SK-N-MC (cell line): ENCODE data around the gene KEAP1.
A peak's percentile ranks its signal among the peaks of the same experiment; 100 is the strongest.
"Not testable (repeated sequence)": the region's sequence is repeated elsewhere in the genome, so short reads cannot be mapped to it uniquely, and the experiment has no call there.

ENCODE experiments used
- DNase-seq: peaks from one replicate; pipeline ENCODE4 v3.0.0-alpha.2; 2011; ENCODE audit warnings: low read depth, low spot score
- H3K27ac ChIP-seq: fragments of 200-600 bp; sonication (generic); 2 replicates; pipeline ENCODE4 v1.5.1; 2016; ENCODE audit warnings: mixed run types
- H3K36me3 ChIP-seq: fragments of 200-600 bp; sonication (generic); 2 replicates; pipeline ENCODE4 v1.6.1; 2017; ENCODE audit warnings: antibody characterized with exemption, low read length, mixed read lengths; ENCODE audit not compliant: insufficient read depth
- H3K4me3 ChIP-seq: fragments of 200-600 bp; sonication (generic); 2 replicates; pipeline ENCODE4 v1.5.1; 2016
- H3K9ac ChIP-seq: fragments of 200-600 bp; sonication (generic); 2 replicates; pipeline ENCODE4 v1.8.0; 2017; ENCODE audit warnings: mixed run types, mixed read lengths; ENCODE audit not compliant: insufficient read length
- H3K9me3 ChIP-seq: fragments of 200-600 bp; sonication (generic); 2 replicates; pipeline ENCODE4 v1.6.1; 2017; ENCODE audit warnings: low read depth, mild to moderate bottlenecking, antibody characterized with exemption, low read length, moderate library complexity, mixed read lengths
- EZH2 ChIP-seq: fragments of 200-600 bp; sonication (generic); IDR thresholded peaks from one replicate; pipeline ENCODE4 v1.6.1; 2017; ENCODE audit warnings: antibody characterized with exemption
- FOXP2 ChIP-seq: optimal IDR thresholded peaks from 2 replicates; pipeline ENCODE3; 2011; ENCODE audit warnings: mild to moderate bottlenecking, moderate library complexity; ENCODE audit not compliant: insufficient read depth; ENCODE audit errors: extremely low read length, control extremely low read depth
- POLR2AphosphoS5 ChIP-seq: IDR thresholded peaks from 2 replicates; pipeline ENCODE4 v1.6.1; 2012; ENCODE audit warnings: mild to moderate bottlenecking, low read depth, low read length, borderline replicate concordance

Gene KEAP1

DNA sequence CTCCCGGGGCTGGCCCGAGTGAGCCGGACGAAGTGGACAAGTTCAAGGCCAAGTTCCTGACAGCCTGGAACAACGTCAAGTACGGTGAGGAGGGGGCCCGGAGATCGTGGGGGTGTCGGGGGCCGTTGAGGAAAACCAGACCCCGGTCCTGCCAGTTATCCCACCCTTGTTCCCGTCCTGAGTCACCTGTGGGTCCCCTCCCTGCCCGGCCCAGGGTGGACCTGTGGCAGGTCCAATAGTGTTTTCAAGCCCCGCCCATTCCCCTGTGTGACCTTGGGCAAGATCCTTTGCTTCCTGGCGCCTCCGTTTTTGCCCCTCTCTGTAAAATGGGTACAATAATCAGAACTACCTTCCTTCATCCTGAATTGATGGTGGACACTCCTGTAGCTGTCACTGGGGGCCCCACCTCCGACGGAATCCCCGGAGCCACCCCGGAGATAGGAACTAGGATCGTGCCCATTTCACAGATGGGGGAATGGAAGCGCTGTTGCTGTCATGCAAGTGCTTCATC, 41.1 kb upstream of the KEAP1 start:
- TF ChIP-seq FOXP2 (no peak), POLR2AphosphoS5 (no peak), EZH2 (no peak)
- H3K27ac ChIP-seq = no peak overlapping the region
- H3K9me3 ChIP-seq = no peaks in the 10 kb centered on the region
- no peak for DNase-seq
- no peaks in the 10 kb centered on the region; the same call in 1 of the 2 replicates for H3K36me3 ChIP-seq
- peak overlapping the region; percentile 88 for H3K9ac ChIP-seq
- peak overlapping the region; percentile 82 for H3K4me3 ChIP-seq

DNA sequence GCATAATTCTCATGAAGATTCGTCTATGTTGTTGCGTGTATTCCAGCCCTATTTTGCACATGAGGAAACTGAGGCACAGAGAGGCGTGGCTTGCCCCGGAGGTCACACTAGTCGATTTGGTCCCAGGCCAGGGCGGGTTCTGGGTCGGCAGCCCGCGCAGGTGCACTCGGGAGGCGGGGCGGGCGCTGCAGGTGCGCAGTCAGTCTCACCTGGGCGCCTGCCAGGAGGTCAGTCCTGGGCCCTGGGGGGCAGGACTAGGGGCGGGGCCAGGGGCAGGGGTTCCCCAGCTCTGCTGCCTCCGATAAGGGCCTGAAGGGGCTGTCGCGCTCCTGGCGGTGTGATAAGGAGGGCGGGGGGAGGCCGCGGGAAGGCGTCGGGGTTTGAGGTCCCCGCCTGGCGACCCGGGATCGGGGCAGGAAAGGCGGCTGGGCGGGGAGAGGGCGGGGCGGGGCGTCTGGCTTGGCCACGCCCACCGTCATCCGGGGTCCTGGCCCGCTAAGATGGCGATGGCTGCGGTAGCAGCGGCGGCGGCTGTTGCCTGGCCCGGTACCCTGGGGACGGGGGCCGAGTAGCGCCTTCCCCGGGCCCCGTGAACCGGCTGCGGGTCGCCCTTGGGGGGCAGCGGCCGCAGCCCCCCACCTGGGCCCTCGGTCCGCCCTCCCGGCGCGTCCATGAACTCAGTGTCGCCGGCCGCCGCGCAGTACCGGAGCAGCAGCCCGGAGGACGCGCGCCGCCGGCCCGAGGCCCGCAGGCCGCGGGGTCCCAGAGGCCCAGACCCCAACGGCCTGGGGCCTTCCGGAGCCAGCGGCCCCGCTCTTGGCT, 40.5 kb upstream of the KEAP1 start, which contains the start of gene ATG4D:
Gene ATG4D, plus strand, starts transcription at position 485 of the 822 bp plus-strand sequence. Its CDS starts 187 bp downstream, at position 672.
- TF ChIP-seq FOXP2 (no peak), EZH2 (no peak), POLR2AphosphoS5 (peak; percentile 77)
- H3K9ac ChIP-seq = peak within 1 kb of the TSS; percentile 88
- no peak for DNase-seq
- H3K9me3 ChIP-seq = no peaks in the 10 kb centered on the region
- peak within 1 kb of the TSS; percentile 82 for H3K4me3 ChIP-seq
- H3K36me3 ChIP-seq = no peaks in the 10 kb centered on the region; the same call in 1 of the 2 replicates
- no peak within 1 kb of the TSS for H3K27ac ChIP-seq

DNA sequence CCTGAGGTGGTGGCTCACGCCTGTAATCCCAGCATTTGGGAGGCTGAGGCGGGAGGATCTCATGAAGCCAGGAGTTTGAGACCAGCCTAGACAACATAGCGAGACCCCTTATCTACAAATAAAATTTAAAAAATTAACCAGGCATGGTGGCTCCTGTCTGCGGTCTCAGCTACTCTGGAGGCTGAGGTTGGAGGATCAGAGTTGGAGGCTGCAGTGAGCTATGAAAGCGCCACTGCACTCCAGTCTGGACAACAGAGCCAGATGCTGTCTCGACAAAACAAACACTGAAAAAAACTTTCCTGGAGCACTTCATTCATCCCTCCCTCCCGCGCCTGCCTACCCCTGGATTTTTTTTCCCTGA, 39.9 kb upstream of the KEAP1 start:
- no peaks in the 10 kb centered on the region; the same call in 1 of the 2 replicates for H3K36me3 ChIP-seq
- H3K9ac ChIP-seq = no peak overlapping the region
- no peaks in the 10 kb centered on the region for H3K9me3 ChIP-seq
- DNase-seq = no peak
- no peak overlapping the region for H3K27ac ChIP-seq
- TF ChIP-seq FOXP2 = no peak
- no peak for TF ChIP-seq POLR2AphosphoS5
- H3K4me3 ChIP-seq = peak overlapping the region; percentile 82

DNA sequence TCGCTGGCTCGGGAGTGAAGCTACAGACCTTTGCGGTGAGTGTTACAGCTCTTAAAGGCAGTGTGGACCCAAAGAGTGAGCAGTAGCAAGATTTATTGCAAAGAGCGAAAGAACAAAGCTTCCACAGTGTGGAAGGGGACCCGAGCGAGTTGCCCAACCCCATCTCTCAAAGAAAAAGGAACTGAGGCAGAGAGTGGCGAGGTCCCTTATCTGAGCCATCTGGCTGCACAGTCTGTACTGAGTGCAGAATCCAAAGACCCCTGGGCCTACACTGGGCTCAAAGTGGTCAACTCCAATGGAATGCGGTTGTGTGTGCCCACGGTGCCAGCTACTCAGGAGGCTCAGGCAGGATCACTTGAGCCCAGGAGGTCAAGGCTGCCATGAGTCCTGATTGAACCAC, 35.9 kb upstream of the KEAP1 start:
- not testable (repeated sequence) for H3K27ac ChIP-seq, H3K9me3 ChIP-seq, H3K4me3 ChIP-seq, H3K36me3 ChIP-seq, DNase-seq, H3K9ac ChIP-seq

DNA sequence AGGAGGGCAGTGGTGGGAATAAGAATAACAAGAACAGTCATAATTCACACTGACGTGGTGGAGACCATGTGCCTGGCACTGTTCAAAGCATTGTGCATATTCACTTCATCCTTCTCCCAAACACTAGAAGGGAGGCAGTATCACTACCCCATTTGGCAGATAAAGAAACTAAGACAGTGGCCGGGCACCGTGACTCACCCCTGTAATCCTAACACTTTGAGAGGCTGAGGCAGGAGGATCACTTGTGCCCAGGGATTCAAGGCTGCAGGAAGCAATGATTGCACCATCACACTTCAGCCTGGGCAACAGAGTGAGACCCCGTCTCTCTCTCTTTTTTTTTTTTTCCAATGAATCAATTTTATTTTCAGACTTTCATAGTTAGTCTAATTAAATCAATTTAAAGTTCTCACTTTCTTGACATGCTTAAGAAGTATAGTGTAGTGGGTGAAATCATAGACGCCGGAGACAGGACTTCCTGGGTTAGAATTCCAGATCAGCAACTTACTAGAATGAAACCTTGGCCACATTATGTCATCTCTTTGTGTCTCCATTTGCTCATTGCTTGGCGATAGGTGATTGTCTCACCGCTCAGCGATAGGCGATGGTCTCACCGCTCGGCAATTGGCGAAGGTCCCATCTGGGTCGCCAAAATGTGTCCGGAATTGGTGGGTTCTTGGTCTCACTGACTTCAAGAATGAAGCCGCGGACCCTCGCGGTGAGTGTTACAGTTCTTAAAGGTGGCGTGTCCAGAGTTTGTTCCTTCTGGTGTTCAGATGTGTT, 35.2 kb upstream of the KEAP1 start:
- H3K9ac ChIP-seq = no peak overlapping the region
- DNase-seq = no peak
- no peaks in the 10 kb centered on the region for H3K36me3 ChIP-seq

DNA sequence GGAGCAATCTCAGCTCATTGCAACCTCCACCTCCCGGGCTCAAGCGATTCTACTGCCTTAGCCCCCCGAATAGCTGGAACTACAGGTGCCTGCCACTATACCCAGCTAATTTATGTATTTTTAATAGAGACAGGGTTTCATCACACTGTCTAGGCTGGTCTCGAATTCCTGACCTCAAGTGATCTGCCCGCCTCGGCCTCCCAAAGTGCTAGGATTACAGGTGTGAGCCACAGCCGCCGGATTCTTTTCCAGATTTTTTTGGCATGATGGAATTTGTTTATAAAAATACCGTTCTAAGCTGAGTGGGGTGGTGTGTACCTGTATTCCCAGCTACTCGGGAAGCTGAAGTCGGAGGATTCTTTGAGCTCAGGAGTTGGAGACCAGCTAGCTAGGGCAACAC, 34.5 kb upstream of the KEAP1 start:
- H3K9me3 ChIP-seq = no peaks in the 10 kb centered on the region
- no peak for TF ChIP-seq POLR2AphosphoS5
- TF ChIP-seq EZH2 = no peak
- no peak for TF ChIP-seq FOXP2
- no peak overlapping the region for H3K9ac ChIP-seq
- H3K36me3 ChIP-seq = no peaks in the 10 kb centered on the region
- DNase-seq = no peak
- no peak overlapping the region for H3K4me3 ChIP-seq
- no peak overlapping the region for H3K27ac ChIP-seq

More for the DNA sequence above, 35.2 kb upstream of the KEAP1 start:
- TF ChIP-seq POLR2AphosphoS5 (no peak), FOXP2 (no peak), EZH2 (no peak)
- Histone ChIP-seq H3K9me3 (no peaks in the 10 kb centered on the region), H3K27ac (no peak overlapping the region), H3K4me3 (no peak overlapping the region)

DNA sequence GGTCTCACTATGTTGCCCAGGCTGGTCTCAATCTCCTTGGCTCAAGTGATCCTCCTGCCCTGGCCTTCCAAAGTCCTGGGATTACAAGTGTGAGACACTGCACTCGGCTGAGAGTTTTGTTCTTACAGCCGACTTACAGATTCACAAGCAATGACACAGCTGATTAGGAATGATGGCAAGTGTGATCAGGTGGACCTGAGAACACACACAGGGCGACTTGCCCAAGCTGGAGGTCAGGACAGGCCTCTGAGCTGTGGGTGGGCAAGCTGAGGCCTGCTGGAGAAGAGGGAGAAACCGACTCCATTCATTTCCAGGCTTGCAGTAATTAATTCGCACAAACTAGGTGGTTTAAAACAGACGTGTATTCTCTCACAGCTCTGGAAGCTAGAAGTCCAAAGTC, 32.5 kb upstream of the KEAP1 start:
- no peak overlapping the region for H3K27ac ChIP-seq
- no peaks in the 10 kb centered on the region for H3K9me3 ChIP-seq
- H3K9ac ChIP-seq = no peak overlapping the region
- no peaks in the 10 kb centered on the region for H3K36me3 ChIP-seq
- no peak for DNase-seq
- no peak for TF ChIP-seq FOXP2
- no peak for TF ChIP-seq POLR2AphosphoS5
- no peak for TF ChIP-seq EZH2
- no peak overlapping the region for H3K4me3 ChIP-seq

DNA sequence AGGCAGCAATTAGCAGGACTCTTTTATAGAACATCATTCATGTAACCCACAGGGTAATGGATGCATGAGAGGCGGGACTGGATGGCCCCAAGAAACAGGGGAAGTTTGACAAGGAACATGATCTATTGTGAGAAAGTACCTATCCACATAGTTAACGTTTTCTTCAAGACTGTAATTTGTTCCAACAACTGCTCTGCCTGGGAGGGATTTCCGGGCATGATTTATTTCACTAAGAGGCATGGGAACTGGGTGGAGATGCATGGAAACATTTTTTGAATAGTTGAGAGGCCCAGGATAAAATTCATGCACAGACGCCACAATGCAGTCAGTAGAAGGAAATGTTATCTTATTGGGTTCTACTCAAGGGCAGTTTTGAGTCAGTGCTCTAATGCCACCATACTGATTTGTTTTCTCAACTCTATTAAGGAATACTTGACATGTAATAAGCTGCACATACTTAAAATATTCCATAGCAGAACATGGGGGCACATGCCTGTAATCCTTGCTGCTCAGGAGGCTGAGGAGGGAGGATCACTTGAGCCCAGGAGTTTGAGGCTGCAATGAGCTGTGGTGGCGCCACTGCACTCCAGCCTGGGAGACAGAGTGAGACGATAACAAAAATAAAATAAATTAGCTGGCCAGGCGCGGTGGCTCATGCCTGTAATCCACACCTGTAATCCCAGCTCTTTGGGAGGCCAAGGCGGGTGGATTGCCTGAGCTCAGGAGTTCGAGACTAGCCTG, 30.7 kb upstream of the KEAP1 start:
- Histone ChIP-seq H3K9ac (no peak overlapping the region), H3K27ac (peak overlapping the region; percentile 71; the same call in 1 of the 2 replicates)
- TF ChIP-seq EZH2 = no peak
- TF ChIP-seq FOXP2 = no peak
- no peak for TF ChIP-seq POLR2AphosphoS5

More for the DNA sequence above, 30.7 kb upstream of the KEAP1 start:
- H3K9me3 ChIP-seq = no peaks in the 10 kb centered on the region
- peak; percentile 63 for DNase-seq
- no peak overlapping the region for H3K4me3 ChIP-seq
- no peaks in the 10 kb centered on the region for H3K36me3 ChIP-seq
